Muscle of back (tissue), 10 donors: ENCODE data around the gene SPCS2. TPM values are rescaled to one million over a fixed set of nuclear protein-coding genes. Genes with fewer than 3 reads are reported as not detected.

Source experiments
- polyA plus RNA-seq, 10 donors: library from polyadenylated mRNA; unstranded; fragments of 120-200 nt; gene quantifications; one replicate each; pipeline ENCODE4 v1.2.1, GENCODE V29; 2013; ENCODE audit not compliant: insufficient read length in 10 of 10

SPCS2 gene
- polyA plus RNA-seq, 10 donors, result 78.6 to 133 (median 105) TPM

Other genes starting within 250 kb of the SPCS2 start
- 1 to 10 TPM in 9 of 10 donors, under 1 TPM in 1; 0.41 to 7.4 (median 2.7) TPM for gene CHRDL2, start 217.8 kb upstream of the SPCS2 start, polyA plus RNA-seq
- gene RNF169, start 200.4 kb upstream of the SPCS2 start, polyA plus RNA-seq, result 10 to 100 TPM in 9 of 10 donors, 1 to 10 TPM in 1; 8.9 to 14.0 (median 12.2) TPM
- 10 to 100 TPM in 5 of 10 donors, 1 to 10 TPM in 5; 5.5 to 13.7 (median 9.5) TPM for gene XRRA1, start 175 bp upstream of the SPCS2 start, polyA plus RNA-seq
- 10 to 100 TPM in 9 of 10 donors, 1 to 10 TPM in 1; 5.1 to 22.8 (median 16.5) TPM for gene NEU3, start 39.7 kb downstream of the SPCS2 start, polyA plus RNA-seq
- gene OR2AT4, start 147.6 kb downstream of the SPCS2 start, polyA plus RNA-seq, result under 1 TPM in 9 of 10 donors, not detected in 1; 0.01 to 0.10 (median 0.07) TPM
- 10 to 100 TPM in 7 of 10 donors, 1 to 10 TPM in 3; 9.1 to 19.4 (median 11.7) TPM for gene SLCO2B1, start 201.8 kb downstream of the SPCS2 start, polyA plus RNA-seq